ENCODE measurements around the gene C9orf152.
"Not testable (repeated sequence)": the region's sequence is repeated elsewhere in the genome, so short reads cannot be mapped to it uniquely, and the experiment has no call there.

Gene C9orf152

DNA sequence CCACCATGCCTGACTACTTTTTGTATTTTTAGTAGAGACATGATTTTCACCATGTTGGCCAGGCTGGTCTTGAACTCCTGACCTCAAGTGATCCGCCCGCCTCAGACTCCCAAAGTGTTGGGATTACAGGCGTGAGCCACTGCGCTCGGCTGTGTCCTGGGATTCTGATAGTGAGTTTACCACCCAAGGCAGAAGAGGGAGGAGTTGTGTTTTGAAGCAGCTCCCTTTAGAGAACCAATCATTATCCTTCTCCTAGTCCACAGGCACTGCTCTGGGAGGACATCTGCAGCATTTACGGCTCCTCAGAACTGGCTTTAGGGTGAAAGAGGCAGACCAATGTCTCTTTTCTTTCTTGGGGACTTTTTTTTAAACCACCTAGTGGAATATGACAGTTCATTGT, 5.7 kb downstream of the C9orf152 start:
- no peak for DNase-seq (ENCODE audit: low spot score)
- in situ Hi-C loops (cut with MboI; ENCODE audit: low sequenced_read_pairs, unreplicated experiment): loop anchor here (25.0 kb wide), 1 partner anchor 410 kb away; no protein-coding TSS in a partner anchor
- TF ChIP-seq, protein P1, sequence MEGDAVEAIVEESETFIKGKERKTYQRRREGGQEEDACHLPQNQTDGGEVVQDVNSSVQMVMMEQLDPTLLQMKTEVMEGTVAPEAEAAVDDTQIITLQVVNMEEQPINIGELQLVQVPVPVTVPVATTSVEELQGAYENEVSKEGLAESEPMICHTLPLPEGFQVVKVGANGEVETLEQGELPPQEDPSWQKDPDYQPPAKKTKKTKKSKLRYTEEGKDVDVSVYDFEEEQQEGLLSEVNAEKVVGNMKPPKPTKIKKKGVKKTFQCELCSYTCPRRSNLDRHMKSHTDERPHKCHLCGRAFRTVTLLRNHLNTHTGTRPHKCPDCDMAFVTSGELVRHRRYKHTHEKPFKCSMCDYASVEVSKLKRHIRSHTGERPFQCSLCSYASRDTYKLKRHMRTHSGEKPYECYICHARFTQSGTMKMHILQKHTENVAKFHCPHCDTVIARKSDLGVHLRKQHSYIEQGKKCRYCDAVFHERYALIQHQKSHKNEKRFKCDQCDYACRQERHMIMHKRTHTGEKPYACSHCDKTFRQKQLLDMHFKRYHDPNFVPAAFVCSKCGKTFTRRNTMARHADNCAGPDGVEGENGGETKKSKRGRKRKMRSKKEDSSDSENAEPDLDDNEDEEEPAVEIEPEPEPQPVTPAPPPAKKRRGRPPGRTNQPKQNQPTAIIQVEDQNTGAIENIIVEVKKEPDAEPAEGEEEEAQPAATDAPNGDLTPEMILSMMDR (IDR thresholded peaks at IDR 0.05; ENCODE audit: borderline replicate concordance, control extremely low read depth, extremely low read depth, insufficient read depth, missing control alignments): no peak

DNA sequence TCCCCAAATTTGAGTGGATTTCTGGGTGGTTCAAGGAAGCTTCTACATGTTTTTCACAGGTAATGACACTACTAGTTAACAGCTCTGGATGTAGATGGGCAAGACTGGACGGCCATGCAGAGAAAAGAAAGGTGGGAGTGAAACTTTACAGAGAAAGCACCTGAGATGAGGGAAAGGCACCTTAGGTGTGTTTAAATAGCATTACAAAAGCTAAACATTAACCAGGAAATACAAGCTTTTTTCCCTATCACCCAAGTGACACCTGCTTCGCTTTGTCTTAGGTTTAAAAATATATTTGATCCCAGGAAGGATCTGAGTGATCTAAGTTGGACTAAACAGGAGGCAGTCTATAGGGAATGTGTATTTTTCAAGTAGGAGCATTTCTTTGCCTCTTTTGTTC, 8.3 kb downstream of the C9orf152 start:
- in situ Hi-C loops (cut with MboI; ENCODE audit: low sequenced_read_pairs, unreplicated experiment): loop anchor here (25.0 kb wide), 3 partner anchors 413 to 1088 kb away; no protein-coding TSS in a partner anchor
- no peak for DNase-seq (ENCODE audit: low spot score)
- TF ChIP-seq, protein P1 (IDR thresholded peaks at IDR 0.05; ENCODE audit: borderline replicate concordance, control extremely low read depth, extremely low read depth, insufficient read depth, missing control alignments): no peak

- no peak for DNase-seq (ENCODE audit: low spot score)
- in situ Hi-C loops (cut with MboI; ENCODE audit: low sequenced_read_pairs, unreplicated experiment): loop anchor here (25.0 kb wide), 2 partner anchors 611 to 1089 kb away; no protein-coding TSS in a partner anchor
- TF ChIP-seq, protein P1 (IDR thresholded peaks at IDR 0.05; ENCODE audit: borderline replicate concordance, control extremely low read depth, extremely low read depth, insufficient read depth, missing control alignments): no peak
Observed at GRCh38 chr9:110198357-110198756, 9.6 kb downstream of the C9orf152 start.

DNA sequence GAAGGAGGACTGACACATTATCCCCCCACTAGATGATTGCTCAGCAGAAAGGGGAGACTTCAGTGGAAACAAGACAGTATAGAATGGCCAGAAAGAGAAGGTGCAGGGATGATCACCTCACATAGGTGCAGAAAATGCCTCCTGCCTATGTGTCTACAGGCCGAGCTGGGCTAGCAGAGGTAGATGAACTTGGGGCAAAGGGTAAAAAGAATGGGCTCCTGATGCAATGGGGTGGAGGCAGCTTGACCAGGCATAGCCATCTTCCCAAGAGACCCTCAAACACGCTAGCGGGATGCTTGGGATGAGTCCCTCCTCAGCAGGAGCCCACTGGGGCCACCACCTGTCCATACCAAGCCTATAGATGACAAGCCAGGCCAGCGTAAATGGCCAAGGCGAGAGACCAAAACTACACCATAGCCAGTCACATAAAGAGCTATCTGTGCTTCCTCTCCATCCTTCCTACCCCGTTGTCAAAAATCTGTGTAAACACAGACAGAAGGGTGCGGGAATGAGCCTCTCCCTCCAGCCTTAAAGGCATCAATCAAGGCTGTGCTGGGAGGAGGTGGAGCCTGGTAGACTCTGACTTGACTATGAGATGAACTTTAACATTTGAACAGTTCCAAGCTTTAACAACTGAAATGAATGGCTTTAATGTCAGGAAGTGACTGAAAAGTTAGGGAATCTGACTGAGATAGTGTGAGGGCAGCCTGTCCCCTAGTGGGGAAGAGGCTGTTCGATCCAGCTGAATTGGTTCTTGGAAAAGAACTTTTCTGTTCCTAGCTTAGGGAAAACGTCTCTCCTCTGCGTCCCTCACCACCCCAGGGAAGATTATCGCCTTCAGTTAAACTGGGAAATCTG, 10.4 kb downstream of the C9orf152 start:
- DNase-seq (ENCODE audit: low spot score): no peak
- TF ChIP-seq, protein P1 (IDR thresholded peaks at IDR 0.05; ENCODE audit: borderline replicate concordance, control extremely low read depth, extremely low read depth, insufficient read depth, missing control alignments): no peak
- in situ Hi-C loops (cut with MboI; ENCODE audit: low sequenced_read_pairs, unreplicated experiment): loop anchor here (25.0 kb wide), 2 partner anchors 610 to 1090 kb away; no protein-coding TSS in a partner anchor

DNA sequence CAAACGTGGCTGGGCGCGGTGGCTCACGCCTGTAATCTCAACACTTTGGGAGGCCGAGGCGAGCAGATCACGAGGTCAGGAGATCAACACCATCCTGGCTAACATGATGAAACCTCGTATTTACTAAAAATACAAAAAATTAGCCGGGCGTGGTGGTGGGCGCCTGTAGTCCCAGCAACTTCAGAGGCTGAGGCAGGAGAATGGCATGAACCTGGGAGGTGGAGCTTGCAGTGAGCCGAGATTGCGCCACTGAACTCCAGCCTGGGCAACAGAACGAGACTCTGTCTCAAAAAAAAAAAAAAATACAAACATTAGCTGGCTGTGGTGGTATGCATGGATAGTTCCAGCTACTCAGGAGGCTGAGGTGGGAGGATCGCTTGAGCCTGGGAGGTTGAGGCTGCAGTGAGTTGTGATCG, 11.9 kb downstream of the C9orf152 start:
- in situ Hi-C loops (cut with MboI; ENCODE audit: low sequenced_read_pairs, unreplicated experiment): loop anchor here (25.0 kb wide), 2 partner anchors 609 to 1091 kb away; no protein-coding TSS in a partner anchor
- not testable (repeated sequence) for DNase-seq (ENCODE audit: low spot score)

DNA sequence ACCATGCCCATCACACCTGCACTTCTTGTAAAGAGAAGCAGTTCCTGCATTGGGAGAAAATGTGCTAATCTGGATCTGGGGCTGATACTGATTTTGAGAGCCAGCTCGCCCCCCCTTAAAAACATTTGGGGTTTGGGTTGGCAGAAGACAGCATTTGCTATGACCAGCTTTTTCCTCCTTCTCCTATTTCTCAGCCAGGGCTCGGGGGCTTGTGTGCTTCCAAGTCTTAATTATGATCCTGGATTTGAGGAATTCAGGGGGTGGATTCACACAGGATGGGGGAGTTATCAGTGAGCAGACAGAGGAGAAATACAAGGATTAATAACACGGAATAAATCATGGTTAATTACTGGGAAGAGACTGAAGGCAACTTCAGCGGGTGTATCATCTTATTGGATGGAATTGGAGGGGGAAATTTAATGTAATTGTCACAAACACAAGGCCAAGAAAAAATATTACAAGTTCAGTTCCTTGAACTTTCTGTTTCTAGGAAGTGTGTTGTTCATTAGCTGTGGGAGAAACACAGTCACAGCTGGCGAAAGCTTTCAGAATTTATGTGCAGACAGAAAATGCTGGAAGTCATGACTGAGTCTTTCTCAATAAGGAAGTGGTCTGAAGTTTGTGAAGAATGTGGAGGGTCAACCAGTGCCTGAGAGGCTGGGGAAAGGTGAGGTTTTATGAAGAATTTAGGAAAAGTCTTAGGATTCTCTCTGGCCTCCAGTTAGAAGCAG, 15.3 kb downstream of the C9orf152 start:
- in situ Hi-C loops (cut with MboI; ENCODE audit: low sequenced_read_pairs, unreplicated experiment): loop anchor here (25.0 kb wide), 2 partner anchors 605 to 1095 kb away; no protein-coding TSS in a partner anchor
- no peak for DNase-seq (ENCODE audit: low spot score)
- TF ChIP-seq, protein P1 (IDR thresholded peaks at IDR 0.05; ENCODE audit: borderline replicate concordance, control extremely low read depth, extremely low read depth, insufficient read depth, missing control alignments): no peak
